ENCODE measurements around the gene E2F2.

E2F2 gene

GRCh38 chr1:23558140-23558871, 27.3 kb upstream of the E2F2 start (continued):
- TF ChIP-seq ZNF280C (tag by site-specific recombination; IDR thresholded peaks at IDR 0.05) (no peak), ZNF48 (tag by site-specific recombination; IDR thresholded peaks at IDR 0.05) (no peak), ZNF174 (tag by site-specific recombination; IDR thresholded peaks at IDR 0.05) (no peak), ZNF239 (tag by site-specific recombination; IDR thresholded peaks at IDR 0.05) (no peak), ZNF707 (tag by site-specific recombination; IDR thresholded peaks at IDR 0.05) (no peak), ZNF292 (tag by site-specific recombination; IDR thresholded peaks at IDR 0.05; ENCODE audit: borderline replicate concordance, low read depth) (no peak), KLF10 (tag by site-specific recombination; IDR thresholded peaks at IDR 0.05) (peak; percentile 77), BCL11B (tag by site-specific recombination; IDR thresholded peaks at IDR 0.05; ENCODE audit: low read depth) (no peak), ZFP37 (tag by site-specific recombination; IDR thresholded peaks at IDR 0.05) (no peak), ZSCAN30 (tag by site-specific recombination; IDR thresholded peaks at IDR 0.05) (0 out of 2 replicates have a peak, but pooled peaks have one; percentile 27), PRDM6 (tag by site-specific recombination; IDR thresholded peaks at IDR 0.05) (no peak), ZNF561 (tag by site-specific recombination; IDR thresholded peaks at IDR 0.05; ENCODE audit: borderline replicate concordance) (0 out of 2 replicates have a peak, but pooled peaks have one; percentile 46), IKZF3 (tag by site-specific recombination; IDR thresholded peaks at IDR 0.05) (peak; percentile 62; the same call in 1 of the 2 replicates), OVOL3 (tag by site-specific recombination; IDR thresholded peaks at IDR 0.05) (no peak), ZNF311 (tag by site-specific recombination; IDR thresholded peaks at IDR 0.05; ENCODE audit: borderline replicate concordance) (no peak), ZNF404 (tag by site-specific recombination; IDR thresholded peaks at IDR 0.05) (no peak), ZBTB48 (tag by site-specific recombination; IDR thresholded peaks at IDR 0.05) (peak; percentile 38; the same call in 1 of the 2 replicates), ZNF692 (tag by site-specific recombination; IDR thresholded peaks at IDR 0.05) (peak; percentile 87), ZNF175 (tag by site-specific recombination; IDR thresholded peaks at IDR 0.05) (no peak), ZNF549 (tag by site-specific recombination; IDR thresholded peaks at IDR 0.05) (no peak), ZFP69B (tag by site-specific recombination; IDR thresholded peaks at IDR 0.05) (peak; percentile 81; the same call in 1 of the 2 replicates), ZNF433 (tag by site-specific recombination; IDR thresholded peaks at IDR 0.05; ENCODE audit: low read depth) (no peak), ZSCAN4 (tag by site-specific recombination; IDR thresholded peaks at IDR 0.05) (no peak), ZNF202 (tag by site-specific recombination; IDR thresholded peaks at IDR 0.05; ENCODE audit: borderline replicate concordance) (no peak), ZNF639 (tag by site-specific recombination; IDR thresholded peaks at IDR 0.05) (no peak; the same call in 1 of the 2 replicates), ZSCAN18 (tag by site-specific recombination; IDR thresholded peaks at IDR 0.05) (no peak), PRDM1 (tag by site-specific recombination; IDR thresholded peaks at IDR 0.05) (no peak), KLF16 (tag by site-specific recombination; IDR thresholded peaks at IDR 0.05) (peak; percentile 69), ZNF792 (tag by site-specific recombination; IDR thresholded peaks at IDR 0.05) (no peak), ZNF426 (tag by site-specific recombination; IDR thresholded peaks at IDR 0.05) (no peak), REPIN1 (tag by site-specific recombination; IDR thresholded peaks at IDR 0.05; ENCODE audit: low read depth) (no peak)
